Kidney (tissue), 14 donors: ENCODE measurements around the gene RBM26. TPM values are rescaled to one million over a fixed set of nuclear protein-coding genes. Genes with fewer than 3 reads are reported as not detected.

Experiments
- DNase-seq, 5 donors: peaks; one replicate each; pipeline ENCODE4 v3.0.0-alpha.2; 2013 to 2020
- FAIRE-seq: peaks from 2 replicates; lab custom pipeline; 2012; peaks lifted over from hg19 to GRCh38; lab: Jason Lieb, UNC
- H3K27ac ChIP-seq, 2 donors: one replicate each; pipeline ENCODE4 v1.7.0; 2013; ENCODE audit warnings: low read depth in 2 of 2, low read length in 2 of 2, inconsistent platforms in 1 of 2
- H3K27me3 ChIP-seq: one replicate; pipeline ENCODE4 v1.7.1; 2013; ENCODE audit warnings: low read length, inconsistent platforms; ENCODE audit not compliant: control insufficient read depth, insufficient read depth
- H3K36me3 ChIP-seq, 3 donors: one replicate each; pipeline versions ENCODE4 v1.7.0 to v1.7.1; 2013; ENCODE audit warnings: low read length in 3 of 3, control low read depth in 1 of 3, inconsistent platforms in 1 of 3; ENCODE audit not compliant: insufficient read depth in 3 of 3, control insufficient read depth in 2 of 3
- H3K4me1 ChIP-seq, 3 donors: one replicate each; pipeline versions ENCODE4 v1.7.0 to v1.7.1; 2013; ENCODE audit warnings: low read length in 3 of 3, inconsistent platforms in 1 of 3, low read depth in 1 of 3; ENCODE audit not compliant: control insufficient read depth in 2 of 3, insufficient read depth in 2 of 3
- H3K4me3 ChIP-seq, 3 donors: one replicate each; pipeline versions ENCODE4 v1.7.0 to v1.8.1; 2013; ENCODE audit warnings: low read length in 3 of 3, control low read depth in 1 of 3, inconsistent platforms in 1 of 3
- H3K9ac ChIP-seq, 3 donors: one replicate each; pipeline versions ENCODE4 v1.7.0 to v1.7.1; 2013; ENCODE audit warnings: low read length in 3 of 3, control low read depth in 1 of 3, inconsistent platforms in 1 of 3
- H3K9me3 ChIP-seq, 3 donors: one replicate each; pipeline versions ENCODE4 v1.7.0 to v1.7.1; 2013; ENCODE audit warnings: low read length in 3 of 3, control low read depth in 1 of 3, inconsistent platforms in 1 of 3; ENCODE audit not compliant: control insufficient read depth in 2 of 3, insufficient read depth in 1 of 3
- intact Hi-C: fragments of 100-400 bp; cut with DNase I; formaldehyde crosslinking; loops from one replicate; pipeline ENCODE4 v1.11.1; 2022
- polyA plus RNA-seq: library from polyadenylated mRNA; stranded (reverse); fragments of 350-450 nt; fragmentation: Illumina TruSeq; extraction: RNeasy Lipid Tissue Mini Kit (QIAGEN cat#74804); gene quantifications from one replicate; pipeline ENCODE4 v1.2.3, GENCODE V29; 2014; ENCODE audit warnings: low read depth, low replicate concordance; ENCODE audit not compliant: insufficient read depth
- total RNA-seq: library from RNA; stranded (reverse); fragmentation: NEBNext Ultra II Directional; extraction: Animal tissue kit (Norgen Biotek cat#: 25700); gene quantifications from one replicate; pipeline ENCODE4 v1.2.1, GENCODE V29; 2021
- TF ChIP-seq, protein P1 (sequence below): IDR thresholded peaks from 3 replicates; pipeline ENCODE4 v1.5.1; 2012; ENCODE audit warnings: mild to moderate bottlenecking, moderate library complexity, borderline replicate concordance; ENCODE audit not compliant: insufficient read depth; ENCODE audit errors: extremely low read depth
- donor health status: control.
- donor health status: control.
- donor health status: control.
- donor health status: control.
- donor health status: control.
- donor health status: DM: yes; HTN: yes; CAD: no.
- donor health status: Normal renal cell carcinoma (clear cell type).

The RBM26 gene
- total and polyA plus RNA-seq, 2 donors from 2014 or later, result 14.5 to 39.2 TPM

DNA sequence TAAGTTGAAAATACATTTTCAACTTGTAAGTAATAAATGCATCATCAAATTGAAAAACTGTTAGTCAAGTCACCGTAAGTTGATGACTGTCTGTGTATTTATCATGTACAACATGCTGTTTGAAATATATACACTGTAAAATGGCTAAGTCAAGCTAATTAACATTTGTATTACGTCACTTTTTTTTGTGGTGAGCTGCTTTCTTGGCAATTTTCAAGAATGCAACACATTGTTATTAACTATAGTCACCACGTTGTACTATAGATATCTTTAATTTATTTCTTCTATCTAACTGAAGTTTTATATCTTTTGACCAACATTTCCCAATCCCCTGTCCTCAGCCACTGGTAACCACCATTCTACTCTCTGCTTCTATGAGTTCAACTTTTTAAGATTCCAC lies 57.0 kb downstream of the RBM26 start:
- intact Hi-C loops, result no loop called here
- Histone ChIP-seq H3K4me1 (no peaks in the 10 kb centered on the region), H3K4me3 (no peak overlapping the region), H3K9me3 (no peaks in the 10 kb centered on the region), H3K9ac (no peak overlapping the region), H3K36me3 (peaks cover 2 to 26% (median 8%) of the 10 kb centered on the region in 3 donors), H3K27ac (no peak overlapping the region), H3K27me3 (no peaks in the 10 kb centered on the region)
- TF ChIP-seq, protein P1, sequence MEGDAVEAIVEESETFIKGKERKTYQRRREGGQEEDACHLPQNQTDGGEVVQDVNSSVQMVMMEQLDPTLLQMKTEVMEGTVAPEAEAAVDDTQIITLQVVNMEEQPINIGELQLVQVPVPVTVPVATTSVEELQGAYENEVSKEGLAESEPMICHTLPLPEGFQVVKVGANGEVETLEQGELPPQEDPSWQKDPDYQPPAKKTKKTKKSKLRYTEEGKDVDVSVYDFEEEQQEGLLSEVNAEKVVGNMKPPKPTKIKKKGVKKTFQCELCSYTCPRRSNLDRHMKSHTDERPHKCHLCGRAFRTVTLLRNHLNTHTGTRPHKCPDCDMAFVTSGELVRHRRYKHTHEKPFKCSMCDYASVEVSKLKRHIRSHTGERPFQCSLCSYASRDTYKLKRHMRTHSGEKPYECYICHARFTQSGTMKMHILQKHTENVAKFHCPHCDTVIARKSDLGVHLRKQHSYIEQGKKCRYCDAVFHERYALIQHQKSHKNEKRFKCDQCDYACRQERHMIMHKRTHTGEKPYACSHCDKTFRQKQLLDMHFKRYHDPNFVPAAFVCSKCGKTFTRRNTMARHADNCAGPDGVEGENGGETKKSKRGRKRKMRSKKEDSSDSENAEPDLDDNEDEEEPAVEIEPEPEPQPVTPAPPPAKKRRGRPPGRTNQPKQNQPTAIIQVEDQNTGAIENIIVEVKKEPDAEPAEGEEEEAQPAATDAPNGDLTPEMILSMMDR, result no peak
- no peak for DNase-seq
- FAIRE-seq, result no peak

DNA sequence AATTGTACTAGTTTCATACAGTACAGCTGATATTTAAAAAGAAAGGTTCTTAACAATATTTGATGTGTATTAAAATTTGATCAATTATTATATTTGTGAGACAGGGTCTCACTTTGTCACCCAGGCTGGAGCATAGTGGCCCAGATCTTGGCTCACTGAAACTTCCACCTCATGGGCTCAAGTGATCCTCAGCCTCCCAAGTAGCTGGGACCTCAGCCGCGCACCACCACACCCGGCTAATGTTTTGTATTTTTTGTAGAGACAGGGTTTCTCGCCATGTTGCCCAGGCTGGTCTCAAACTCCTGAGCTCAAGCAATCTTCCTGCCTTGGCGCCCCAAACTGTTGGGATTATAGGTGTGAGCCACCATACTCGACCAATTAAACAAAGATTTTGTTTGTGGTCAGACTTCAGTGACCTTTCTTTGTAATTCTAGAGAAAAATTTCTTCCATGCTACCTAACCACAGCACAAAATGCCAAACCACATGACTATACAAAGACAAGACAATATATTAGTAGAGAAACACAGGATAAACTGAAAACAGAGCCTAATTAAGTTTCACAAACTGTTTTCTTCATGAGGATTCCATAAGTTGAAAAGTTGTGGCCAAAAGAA lies 59.6 kb downstream of the RBM26 start:
- H3K4me3 ChIP-seq, result no peak overlapping the region
- intact Hi-C loops, result no loop called here
- H3K9ac ChIP-seq, result no peak overlapping the region
- no peaks in the 10 kb centered on the region for H3K4me1 ChIP-seq
- H3K9me3 ChIP-seq, result no peaks in the 10 kb centered on the region
- H3K36me3 ChIP-seq, result peaks cover 2 to 13% (median 2%) of the 10 kb centered on the region in 3 donors
- TF ChIP-seq, protein P1, result no peak
- DNase-seq (no peak), FAIRE-seq (no peak)
- no peak overlapping the region for H3K27ac ChIP-seq
- no peaks in the 10 kb centered on the region for H3K27me3 ChIP-seq

DNA sequence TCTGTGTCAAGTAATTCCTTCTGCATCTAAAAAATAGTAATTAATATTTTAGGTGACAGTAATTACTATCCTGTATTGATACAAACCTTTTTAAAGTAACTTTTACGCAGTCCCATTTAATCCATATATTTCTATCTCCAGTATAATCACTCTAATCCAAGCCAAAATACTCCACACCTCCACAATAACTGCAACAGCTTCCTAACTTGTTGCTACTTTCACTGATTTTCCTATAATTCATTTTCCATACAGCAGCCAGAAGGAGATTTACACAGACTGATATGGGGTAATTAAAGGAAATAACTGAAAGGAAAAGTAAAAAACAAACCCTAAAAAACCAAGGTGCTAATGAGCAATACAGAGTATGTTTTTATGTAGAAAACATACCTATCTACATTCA lies 64.9 kb downstream of the RBM26 start:
- peaks cover 6 to 21% (median 8%) of the 10 kb centered on the region in 3 donors for H3K36me3 ChIP-seq
- TF ChIP-seq, protein P1, result no peak

More for the DNA sequence above, 64.9 kb downstream of the RBM26 start:
- Histone ChIP-seq H3K4me3 (no peak overlapping the region), H3K27ac (no peak overlapping the region), H3K4me1 (no peaks in the 10 kb centered on the region), H3K27me3 (no peaks in the 10 kb centered on the region), H3K9ac (no peak overlapping the region), H3K9me3 (no peaks in the 10 kb centered on the region)
- intact Hi-C loops, result no loop called here
- FAIRE-seq (no peak), DNase-seq (no peak)
